Measurements from ENCODE around the gene ZNF460. TPM values are rescaled to one million over a fixed set of nuclear protein-coding genes. Genes with fewer than 3 reads are reported as not detected.

ZNF460 gene
- total RNA-seq, 1 donor = 91.1 TPM

DNA sequence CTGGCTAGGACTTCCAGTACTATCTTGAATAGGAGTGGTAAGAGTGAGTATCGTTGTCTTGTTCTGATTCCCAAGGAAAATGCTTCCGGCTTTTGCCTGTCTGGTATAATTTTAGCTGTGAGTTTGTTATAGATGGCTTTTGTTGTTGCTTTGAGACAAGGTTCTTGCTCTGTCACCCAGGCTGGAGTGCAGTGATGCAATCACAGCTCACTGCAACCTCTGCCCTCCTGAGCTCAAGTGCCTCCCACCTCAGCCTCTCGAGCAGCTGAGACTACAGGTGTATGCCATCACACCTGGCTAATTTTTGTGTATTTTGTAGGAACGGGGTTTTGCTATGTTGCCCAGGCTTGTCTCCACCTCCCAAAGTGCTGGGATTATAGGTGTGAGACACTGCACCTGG lies 33.9 kb downstream of the ZNF460 start:
- no peak overlapping the region for H3K4me3 ChIP-seq (ENCODE audit: low read depth, low read length)
- no peak for TF ChIP-seq CTCF (IDR thresholded peaks at IDR 0.05; ENCODE audit: insufficient read depth, low read depth, low read length)
- no peak for DNase-seq (ENCODE audit: low read depth)

GRCh38 chr19:57317503-57317902 lies 37.2 kb downstream of the ZNF460 start:
- no peak for TF ChIP-seq CTCF (IDR thresholded peaks at IDR 0.05; ENCODE audit: insufficient read depth, low read depth, low read length)
- peak overlapping the region; percentile 29 for H3K4me3 ChIP-seq (ENCODE audit: low read depth, low read length)
- DNase-seq (ENCODE audit: low read depth) = no peak

GRCh38 chr19:57319869-57320179 lies 39.5 kb downstream of the ZNF460 start:
- peak overlapping the region; percentile 90 for H3K4me3 ChIP-seq (ENCODE audit: low read depth, low read length)
- no peak for DNase-seq (ENCODE audit: low read depth)
- TF ChIP-seq CTCF (IDR thresholded peaks at IDR 0.05; ENCODE audit: insufficient read depth, low read depth, low read length) = no peak

- H3K4me3 ChIP-seq (ENCODE audit: low read depth, low read length) = peak within 1 kb of the TSS; percentile 90
- TF ChIP-seq CTCF (IDR thresholded peaks at IDR 0.05; ENCODE audit: insufficient read depth, low read depth, low read length) = no peak
- DNase-seq (ENCODE audit: low read depth) = peak; percentile 97
Observed at GRCh38 chr19:57320180-57321084, 40.1 kb downstream of the ZNF460 start, which contains the start of gene ZNF543. Gene ZNF543, plus strand, starts transcription at chr19:57320472. Its CDS starts 382 bp downstream, at chr19:57320854.

DNA sequence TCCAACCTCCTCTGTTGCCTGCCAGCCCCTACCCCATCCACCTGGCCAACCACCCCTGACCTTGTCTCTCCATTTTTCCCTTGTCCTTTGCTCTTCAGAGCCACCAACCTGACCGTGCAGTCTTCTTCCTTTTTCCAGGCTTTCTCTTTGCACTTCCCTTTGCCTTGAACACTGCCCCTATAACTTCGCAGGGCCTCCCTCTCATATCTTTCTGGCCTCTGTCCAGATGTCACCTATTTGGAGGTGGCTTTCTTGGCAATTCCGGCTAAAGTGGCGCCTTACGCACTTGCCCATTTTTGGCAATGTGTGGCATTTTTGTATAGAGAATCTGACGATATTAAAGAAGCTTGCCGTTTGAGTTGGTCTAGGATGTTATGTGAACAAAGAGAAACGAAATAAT lies 40.8 kb downstream of the ZNF460 start:
- TF ChIP-seq CTCF (IDR thresholded peaks at IDR 0.05; ENCODE audit: insufficient read depth, low read depth, low read length) = no peak
- no peak for DNase-seq (ENCODE audit: low read depth)
- H3K4me3 ChIP-seq (ENCODE audit: low read depth, low read length) = peak overlapping the region; percentile 90

- no peak for TF ChIP-seq CTCF (IDR thresholded peaks at IDR 0.05; ENCODE audit: insufficient read depth, low read depth, low read length)
Observed at GRCh38 chr19:57321751-57322150, 41.5 kb downstream of the ZNF460 start.

More at GRCh38 chr19:57321751-57322150, 41.5 kb downstream of the ZNF460 start:
- no peak for DNase-seq (ENCODE audit: low read depth)
- H3K4me3 ChIP-seq (ENCODE audit: low read depth, low read length) = peak overlapping the region; percentile 90

Data from fibroblast of villous mesenchyme (primary cell).